Endodermal cell (in vitro differentiated cells): Measurements from ENCODE around the gene SYNC. TPM values are rescaled to one million over a fixed set of nuclear protein-coding genes. Genes with fewer than 3 reads are reported as not detected.

Experiments
- DNase-seq: peaks from one replicate; pipeline ENCODE4 v3.0.0-alpha.2; 2017
- H3K27ac ChIP-seq: 2 replicates; pipeline ENCODE4 v1.5.1; 2013; ENCODE audit warnings: mild to moderate bottlenecking, low read depth, low read length, moderate library complexity
- H3K27me3 ChIP-seq: 2 replicates; pipeline ENCODE4 v1.6.1; 2013; ENCODE audit warnings: mild to moderate bottlenecking, low read length, moderate library complexity; ENCODE audit not compliant: insufficient read depth, control insufficient read depth, poor library complexity, severe bottlenecking
- H3K36me3 ChIP-seq: 2 replicates; pipeline ENCODE4 v1.7.0; 2013; ENCODE audit warnings: mild to moderate bottlenecking, low read length, moderate library complexity; ENCODE audit not compliant: control insufficient read depth, insufficient read depth
- H3K4me1 ChIP-seq: one replicate; pipeline ENCODE4 v1.7.0; 2013; ENCODE audit warnings: low read length; ENCODE audit not compliant: control insufficient read depth, insufficient read depth
- H3K4me3 ChIP-seq: 2 replicates; pipeline ENCODE4 v1.5.1; 2013; ENCODE audit warnings: mild to moderate bottlenecking, low read length, moderate library complexity
- H3K9ac ChIP-seq: 2 replicates; pipeline ENCODE4 v1.6.1; 2013; ENCODE audit warnings: mild to moderate bottlenecking, low read length, moderate library complexity; ENCODE audit not compliant: poor library complexity, severe bottlenecking; ENCODE audit errors: extremely low read depth
- H3K9me3 ChIP-seq: 2 replicates; pipeline ENCODE4 v1.6.1; 2013; ENCODE audit warnings: mild to moderate bottlenecking, low read length, moderate library complexity; ENCODE audit not compliant: control insufficient read depth
- H3K27ac Mint-ChIP-seq: 2 replicates; pipeline ENCODE4 v1.8.0; 2020; ENCODE audit warnings: mixed read lengths
- H3K27me3 Mint-ChIP-seq: 2 replicates; pipeline ENCODE4 v1.8.0; 2021; ENCODE audit warnings: mild to moderate bottlenecking, mixed read lengths; ENCODE audit not compliant: insufficient read depth
- H3K36me3 Mint-ChIP-seq: 2 replicates; pipeline ENCODE4 v1.8.0; 2020; ENCODE audit warnings: low read depth, mixed read lengths
- H3K4me1 Mint-ChIP-seq: 2 replicates; pipeline ENCODE4 v1.8.0; 2020; ENCODE audit warnings: mixed read lengths
- H3K4me3 Mint-ChIP-seq: 2 replicates; pipeline ENCODE4 v1.8.0; 2020; ENCODE audit warnings: mild to moderate bottlenecking, moderate library complexity, mixed read lengths
- H3K9me3 Mint-ChIP-seq: 2 replicates; pipeline ENCODE4 v1.8.0; 2020; ENCODE audit warnings: mild to moderate bottlenecking, mixed read lengths
- WGBS, 2 experiments: methylation state at CpG; one replicate each; pipeline versions ENCODE4 v1.1.5 to v1.1.7; 2013; ENCODE audit warnings: missing lambda C conversion rate in 2 of 2, mixed read lengths in 1 of 2; ENCODE audit not compliant: insufficient coverage in 1 of 2, insufficient read length in 1 of 2; 5-methylcytosine and 5-hydroxymethylcytosine counted together
- total RNA-seq, 2 donors: library from RNA; stranded (reverse); fragmentation: NEBNext Ultra II Directional in 1 of 2; extraction: Animal tissue kit (Norgen Biotek cat#: 25700) in 1 of 2; gene quantifications; 2 replicates in 1 of 2; 3 replicates in 1 of 2; pipeline ENCODE4 v1.2.1, GENCODE V29; 2021
- TF ChIP-seq, protein P1 (sequence below): fragments of 200-600 bp; sonication (generic); conservative IDR thresholded peaks from 2 replicates; pipeline ENCODE4 v1.5.0; 2021; ENCODE audit warnings: antibody characterized with exemption, mild to moderate bottlenecking

SYNC gene
- total RNA-seq, 2 donors from 2014 or later: 0.18 TPM; not detected in 1

DNA sequence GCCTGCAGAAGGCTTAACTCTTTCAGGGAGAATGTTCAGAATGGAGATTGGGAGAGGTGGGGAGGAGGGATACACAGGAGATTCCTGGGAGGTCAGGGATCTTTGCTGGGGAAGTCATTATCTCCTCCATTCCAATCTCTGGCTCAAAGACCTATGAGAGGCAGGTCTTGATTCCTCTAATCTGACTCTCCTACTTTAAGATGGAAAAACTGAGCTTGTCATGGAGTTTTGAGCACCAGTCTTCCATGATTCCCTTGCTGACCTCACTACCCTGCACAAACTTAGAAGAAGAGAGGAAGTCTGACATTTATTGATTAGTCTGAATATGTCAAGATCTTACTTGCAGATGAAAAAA, 41.5 kb upstream of the SYNC start:
- Mint-ChIP-seq H3K9me3 (no peaks in the 10 kb centered on the region), H3K4me1 (peaks cover 21% of the 10 kb centered on the region), H3K36me3 (peaks cover 20% of the 10 kb centered on the region), H3K4me3 (peak overlapping the region; percentile 73), H3K27ac (peak overlapping the region; percentile 40), H3K27me3 (peaks cover 3% of the 10 kb centered on the region)
- H3K9ac ChIP-seq: no peak overlapping the region
- TF ChIP-seq, protein P1, sequence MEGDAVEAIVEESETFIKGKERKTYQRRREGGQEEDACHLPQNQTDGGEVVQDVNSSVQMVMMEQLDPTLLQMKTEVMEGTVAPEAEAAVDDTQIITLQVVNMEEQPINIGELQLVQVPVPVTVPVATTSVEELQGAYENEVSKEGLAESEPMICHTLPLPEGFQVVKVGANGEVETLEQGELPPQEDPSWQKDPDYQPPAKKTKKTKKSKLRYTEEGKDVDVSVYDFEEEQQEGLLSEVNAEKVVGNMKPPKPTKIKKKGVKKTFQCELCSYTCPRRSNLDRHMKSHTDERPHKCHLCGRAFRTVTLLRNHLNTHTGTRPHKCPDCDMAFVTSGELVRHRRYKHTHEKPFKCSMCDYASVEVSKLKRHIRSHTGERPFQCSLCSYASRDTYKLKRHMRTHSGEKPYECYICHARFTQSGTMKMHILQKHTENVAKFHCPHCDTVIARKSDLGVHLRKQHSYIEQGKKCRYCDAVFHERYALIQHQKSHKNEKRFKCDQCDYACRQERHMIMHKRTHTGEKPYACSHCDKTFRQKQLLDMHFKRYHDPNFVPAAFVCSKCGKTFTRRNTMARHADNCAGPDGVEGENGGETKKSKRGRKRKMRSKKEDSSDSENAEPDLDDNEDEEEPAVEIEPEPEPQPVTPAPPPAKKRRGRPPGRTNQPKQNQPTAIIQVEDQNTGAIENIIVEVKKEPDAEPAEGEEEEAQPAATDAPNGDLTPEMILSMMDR: no peak
- peak overlapping the region; percentile 84 for H3K4me3 ChIP-seq
- H3K9me3 ChIP-seq: no peaks in the 10 kb centered on the region
- H3K27me3 ChIP-seq: no peaks in the 10 kb centered on the region
- H3K36me3 ChIP-seq: peaks cover 11% of the 10 kb centered on the region
- no peak overlapping the region for H3K27ac ChIP-seq
- peaks cover 9% of the 10 kb centered on the region for H3K4me1 ChIP-seq
- no peak for DNase-seq

GRCh38 chr1:32743380-32744070, 41.0 kb upstream of the SYNC start:
- peaks cover 20% of the 10 kb centered on the region for H3K36me3 Mint-ChIP-seq
- H3K4me1 Mint-ChIP-seq: peaks cover 19% of the 10 kb centered on the region
- Histone ChIP-seq H3K4me3 (peak overlapping the region; percentile 84), H3K36me3 (peaks cover 11% of the 10 kb centered on the region), H3K4me1 (peaks cover 9% of the 10 kb centered on the region), H3K9ac (no peak overlapping the region), H3K27me3 (no peaks in the 10 kb centered on the region), H3K27ac (no peak overlapping the region), H3K9me3 (no peaks in the 10 kb centered on the region)
- no peaks in the 10 kb centered on the region for H3K9me3 Mint-ChIP-seq
- TF ChIP-seq, protein P1: no peak
- 59 to 80% methylated on average over 3 to 6 of the region's 6 CpGs for WGBS, 2 experiments
- peaks cover 3% of the 10 kb centered on the region for H3K27me3 Mint-ChIP-seq
- H3K4me3 Mint-ChIP-seq: peak overlapping the region; percentile 73
- H3K27ac Mint-ChIP-seq: peak overlapping the region; percentile 72
- no peak for DNase-seq

GRCh38 chr1:32742956-32743355, 40.4 kb upstream of the SYNC start:
- H3K9ac ChIP-seq: peak overlapping the region; percentile 71
- peaks cover 19% of the 10 kb centered on the region for H3K4me1 Mint-ChIP-seq
- H3K36me3 Mint-ChIP-seq: peaks cover 18% of the 10 kb centered on the region
- H3K36me3 ChIP-seq: peaks cover 11% of the 10 kb centered on the region
- H3K9me3 ChIP-seq: no peaks in the 10 kb centered on the region
- no peaks in the 10 kb centered on the region for H3K27me3 ChIP-seq
- no peak for DNase-seq
- H3K27ac ChIP-seq: no peak overlapping the region
- H3K4me3 Mint-ChIP-seq: peak overlapping the region; percentile 73
- peaks cover 3% of the 10 kb centered on the region for H3K27me3 Mint-ChIP-seq
- H3K4me1 ChIP-seq: peaks cover 9% of the 10 kb centered on the region
- WGBS, 2 experiments: 76 to 80% methylated on average over 2 to 4 of the region's 4 CpGs
- TF ChIP-seq, protein P1: no peak
- peak overlapping the region; percentile 84 for H3K4me3 ChIP-seq
- peak overlapping the region; percentile 72 for H3K27ac Mint-ChIP-seq
- no peaks in the 10 kb centered on the region for H3K9me3 Mint-ChIP-seq
